ENCODE measurements around the gene TEKTIP1.
"Not testable (repeated sequence)": the region's sequence is repeated elsewhere in the genome, so short reads cannot be mapped to it uniquely, and the experiment has no call there.

Gene TEKTIP1

GRCh38 chr19:3524078-3524842, 14.7 kb upstream of the TEKTIP1 start:
- no peak for DNase-seq

DNA sequence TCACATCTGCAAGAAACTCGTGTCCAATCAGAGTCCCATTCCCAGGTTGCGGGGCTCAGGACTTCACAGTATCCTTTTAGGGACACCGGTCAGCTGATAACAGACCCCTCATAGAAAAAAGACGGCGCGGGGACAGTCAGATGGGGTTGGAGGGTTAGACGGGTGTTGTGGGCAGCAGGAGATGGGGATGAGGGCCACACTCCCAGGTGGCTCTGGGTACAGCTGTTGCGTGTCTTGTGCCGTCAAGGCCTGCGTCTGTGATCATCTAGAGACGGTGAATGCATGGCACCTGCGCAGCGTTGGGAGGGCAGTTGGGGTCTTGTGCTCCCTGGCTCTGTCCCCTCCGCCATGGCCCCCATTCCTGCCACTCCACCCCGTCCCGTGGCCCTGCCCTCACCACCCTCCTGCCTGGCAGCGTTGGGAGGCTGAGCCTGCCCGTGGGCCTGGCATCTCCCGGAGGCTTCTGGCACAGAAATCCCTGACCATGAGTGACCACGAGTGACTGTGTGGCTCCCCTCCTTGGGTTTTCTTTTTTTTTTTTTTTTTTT, 14.0 kb upstream of the TEKTIP1 start:
- no peak for DNase-seq

DNA sequence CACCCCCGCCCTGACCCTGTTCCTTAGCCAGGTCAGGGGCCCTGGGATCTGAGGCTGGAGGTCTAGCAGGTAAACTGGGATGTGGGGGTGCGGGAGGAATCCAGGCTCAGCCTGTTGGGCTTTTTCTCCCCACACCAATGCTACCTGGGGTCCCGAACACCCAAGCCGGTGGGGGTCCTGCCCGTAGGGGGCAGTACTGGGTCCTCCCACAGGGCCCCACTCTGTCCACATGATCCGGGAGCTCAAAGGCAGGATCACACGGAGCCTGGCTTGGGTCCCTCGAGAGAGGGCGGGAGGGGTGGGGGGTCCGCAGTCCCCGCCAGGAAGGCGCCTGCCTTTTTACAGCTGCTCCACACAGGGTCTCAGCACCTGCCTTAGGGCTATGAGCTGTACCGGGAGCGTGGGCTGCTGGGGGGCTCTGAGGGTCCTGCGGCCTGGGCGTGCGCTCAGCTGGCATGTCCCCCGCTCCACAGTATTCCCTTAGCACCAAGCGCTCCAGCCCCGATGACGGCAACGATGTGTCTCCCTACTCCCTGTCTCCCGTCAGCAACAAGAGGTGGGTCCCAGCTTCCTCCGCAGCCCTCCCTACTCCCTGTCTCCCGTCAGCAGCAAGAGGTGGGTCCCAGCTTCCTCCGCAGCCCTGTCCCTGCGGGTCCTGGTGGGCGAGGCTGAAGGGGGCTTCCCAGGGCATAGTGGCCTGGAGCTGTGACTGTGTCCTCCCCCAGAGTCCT, 12.3 kb upstream of the TEKTIP1 start:
- DNase-seq, result no peak

- no peak for DNase-seq
Observed at GRCh38 chr19:3527238-3527910, 11.6 kb upstream of the TEKTIP1 start.

- no peak for DNase-seq
Observed at GRCh38 chr19:3528080-3528479, 10.9 kb upstream of the TEKTIP1 start.

DNA sequence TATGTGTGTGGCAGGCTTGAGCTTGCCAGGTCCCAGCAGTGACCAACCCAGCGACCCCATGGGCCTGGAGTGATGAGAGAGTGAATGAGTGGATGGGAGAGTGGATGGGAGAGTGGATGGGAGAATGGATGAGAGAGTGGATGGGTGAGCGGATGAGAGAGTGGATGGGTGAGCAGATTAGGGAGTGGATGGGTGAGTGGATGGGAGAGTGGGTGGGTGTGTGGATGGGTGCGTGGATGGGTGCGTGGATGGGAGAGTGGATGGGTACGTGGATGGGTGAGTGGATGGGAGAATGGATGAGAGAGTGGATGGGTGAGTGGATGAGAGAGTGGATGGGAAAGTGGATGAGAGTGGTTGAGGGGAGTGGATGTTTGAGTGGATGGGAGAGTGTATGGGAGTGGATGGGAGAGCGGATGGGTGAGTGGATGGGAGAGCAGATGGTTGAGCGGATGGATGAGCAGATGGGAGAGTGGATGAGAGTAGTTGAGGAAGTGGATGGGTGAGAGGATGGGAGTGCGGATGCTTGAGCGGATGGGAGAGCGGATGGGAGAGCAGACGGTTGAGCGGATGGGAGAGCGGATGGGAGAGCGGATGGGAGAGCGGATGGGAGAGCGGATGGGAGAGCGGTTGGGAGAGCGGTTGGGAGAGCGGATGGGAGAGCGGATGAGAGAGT, 10.3 kb upstream of the TEKTIP1 start:
- DNase-seq, result no peak

DNA sequence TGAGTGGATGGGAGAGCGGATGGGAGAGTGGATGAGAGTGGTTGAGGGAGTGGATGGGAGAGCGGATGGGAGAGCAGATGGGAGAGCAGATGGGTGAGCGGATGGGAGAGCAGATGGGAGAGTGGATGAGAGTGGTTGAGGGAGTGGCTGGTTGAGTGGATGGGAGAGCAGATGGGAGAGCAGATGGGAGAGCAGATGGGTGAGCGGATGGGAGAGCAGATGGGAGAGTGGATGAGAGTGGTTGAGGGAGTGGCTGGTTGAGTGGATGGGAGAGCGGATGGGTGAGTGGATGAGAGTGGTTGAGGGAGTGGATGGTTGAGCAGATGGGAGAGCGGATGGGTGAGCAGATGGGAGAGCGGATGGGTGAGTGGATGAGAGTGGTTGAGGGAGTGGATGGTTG, 9.7 kb upstream of the TEKTIP1 start:
- DNase-seq, result not testable (repeated sequence)

GRCh38 chr19:3530389-3530788, 8.6 kb upstream of the TEKTIP1 start:
- DNase-seq, result no peak

GRCh38 chr19:3531716-3532115, 7.3 kb upstream of the TEKTIP1 start:
- no peak for DNase-seq

DNA sequence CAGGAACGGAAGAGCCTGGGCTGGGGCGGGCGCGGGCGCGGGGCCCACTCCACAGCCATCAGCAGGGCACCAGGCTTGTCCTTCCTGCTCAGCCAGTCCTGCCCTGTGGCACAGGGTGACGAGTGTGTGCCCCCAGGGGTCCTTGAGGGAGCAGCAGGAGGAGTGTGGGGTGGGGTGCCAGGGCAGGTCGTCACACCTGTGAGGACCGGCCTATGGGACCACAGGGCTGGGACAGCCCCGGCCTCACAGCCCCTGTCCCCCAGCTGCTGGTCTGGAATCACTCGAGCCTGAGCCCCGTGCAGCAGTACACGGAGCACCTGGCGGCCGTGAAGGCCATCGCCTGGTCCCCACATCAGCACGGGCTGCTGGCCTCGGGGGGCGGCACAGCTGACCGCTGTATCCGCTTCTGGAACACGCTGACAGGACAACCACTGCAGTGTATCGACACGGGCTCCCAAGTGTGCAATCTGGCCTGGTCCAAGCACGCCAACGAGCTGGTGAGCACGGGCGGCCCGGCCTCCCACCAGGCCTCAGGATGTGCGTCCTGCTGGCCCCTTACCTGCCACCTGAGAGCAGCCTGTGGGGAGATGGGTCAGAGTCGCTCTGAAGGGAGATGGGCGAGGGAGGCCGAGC, 6.7 kb upstream of the TEKTIP1 start:
- no peak for DNase-seq

GRCh38 chr19:3533033-3533432, 5.9 kb upstream of the TEKTIP1 start:
- no peak for DNase-seq

- no peak for DNase-seq
Observed at GRCh38 chr19:3533563-3534216, 5.3 kb upstream of the TEKTIP1 start.

GRCh38 chr19:3534375-3535234, 4.4 kb upstream of the TEKTIP1 start:
- no peak for DNase-seq

DNA sequence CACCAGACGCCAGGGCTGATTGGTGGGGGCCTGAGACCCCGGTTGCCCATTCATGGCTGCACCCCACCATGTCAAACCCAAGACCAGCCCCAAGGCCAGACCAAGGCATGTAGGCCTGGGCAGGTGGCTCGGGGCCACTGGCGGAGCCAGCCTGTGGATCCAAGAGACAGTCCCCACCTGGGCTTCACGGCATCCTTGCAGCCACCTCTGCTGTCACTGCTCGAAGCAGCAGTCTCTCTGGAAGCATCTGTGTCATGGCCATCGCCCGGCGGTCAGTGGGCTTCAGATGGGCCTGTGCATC, 3.8 kb upstream of the TEKTIP1 start:
- no peak for DNase-seq

DNA sequence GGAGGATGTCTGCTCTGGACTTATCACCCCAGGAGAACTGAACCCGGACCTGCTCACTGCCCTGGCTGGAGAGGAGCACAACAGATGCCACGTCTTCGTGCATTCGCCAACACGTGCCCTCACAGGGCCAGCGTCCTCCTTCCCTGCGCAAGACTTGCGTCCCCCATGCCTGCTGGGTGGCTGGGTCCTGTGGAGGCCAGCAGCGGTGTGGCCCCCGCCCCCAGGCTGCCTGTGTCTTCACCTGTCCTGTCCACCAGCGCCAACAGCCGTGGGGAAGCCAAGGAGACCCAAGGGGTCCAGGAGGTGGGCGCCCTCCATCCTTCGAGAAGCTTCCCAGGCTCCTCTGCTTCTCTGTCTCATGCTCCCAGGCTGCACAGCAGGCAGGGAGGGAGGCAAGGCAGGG, 3.4 kb upstream of the TEKTIP1 start:
- no peak for DNase-seq

DNA sequence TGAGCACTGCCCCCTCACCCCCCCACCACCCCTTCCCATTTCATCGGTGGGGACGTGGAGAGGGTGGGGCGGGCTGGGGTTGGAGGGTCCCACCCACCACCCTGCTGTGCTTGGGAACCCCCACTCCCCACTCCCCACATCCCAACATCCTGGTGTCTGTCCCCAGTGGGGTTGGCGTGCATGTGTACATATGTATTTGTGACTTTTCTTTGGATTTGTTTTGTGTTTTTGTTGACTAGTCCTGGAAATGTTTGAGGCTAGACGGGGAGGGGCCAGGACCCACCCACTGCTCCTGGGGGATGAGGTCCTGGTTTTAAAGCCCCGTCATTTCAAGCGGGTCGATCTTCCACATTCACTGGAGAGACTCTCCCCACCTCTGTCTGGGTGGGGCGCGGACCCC, 3.0 kb upstream of the TEKTIP1 start:
- no peak for DNase-seq

DNA sequence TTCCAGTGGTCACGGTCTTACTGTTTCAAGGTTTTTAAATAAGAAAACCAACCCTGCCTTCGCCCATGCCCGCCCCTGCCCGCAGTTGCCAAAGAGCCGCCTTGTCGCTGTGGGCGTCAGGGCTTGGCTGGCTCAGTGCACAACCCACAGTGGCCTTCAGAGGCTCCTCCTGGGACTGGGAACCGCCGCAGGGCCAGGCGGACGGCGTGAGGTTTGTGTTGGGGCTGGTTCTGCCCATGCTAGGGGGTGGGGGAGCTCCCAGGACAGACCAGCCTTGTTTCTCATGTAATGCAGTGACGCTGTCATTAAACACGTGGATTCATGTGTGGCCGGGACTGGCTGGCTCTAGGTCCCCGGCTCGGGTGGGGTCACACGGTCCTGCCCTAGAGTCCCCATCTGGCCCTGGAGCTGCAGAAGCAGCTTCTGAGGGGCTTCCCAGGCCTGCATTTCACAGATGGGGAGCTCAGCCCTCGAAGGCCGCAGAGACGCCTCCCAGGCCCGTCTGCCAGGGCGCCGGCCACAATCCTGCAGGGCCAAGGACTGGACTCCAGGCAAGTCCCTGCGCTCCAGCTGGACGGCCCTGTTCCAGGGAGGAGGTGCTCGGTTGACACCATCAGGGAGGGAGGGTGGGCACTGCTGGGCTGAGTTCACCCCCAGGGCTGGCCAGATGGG, 2.4 kb upstream of the TEKTIP1 start:
- DNase-seq, result no peak

DNA sequence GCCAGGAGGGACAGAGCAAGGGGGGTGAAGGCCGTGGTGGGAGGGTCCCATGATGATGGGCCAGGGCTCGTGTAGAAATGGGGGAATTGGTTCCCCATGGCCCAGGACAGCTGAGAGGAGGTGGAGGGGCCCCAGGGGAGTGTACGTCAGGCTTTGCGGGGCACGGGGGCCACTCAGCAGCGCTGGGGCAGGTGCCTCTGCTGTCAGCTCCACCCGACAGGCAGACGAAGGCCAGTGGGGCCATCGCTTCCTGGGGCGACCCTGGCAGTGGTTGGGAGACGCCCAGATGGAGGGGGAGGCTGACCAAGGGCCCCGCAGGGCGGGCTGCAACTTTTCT, 1.9 kb upstream of the TEKTIP1 start:
- DNase-seq, result no peak

GRCh38 chr19:3537438-3538240, 1.3 kb upstream of the TEKTIP1 start:
- DNase-seq, result no peak

Data from stimulated activated CD4-positive, alpha-beta T cell treated with anti-CD3 and anti-CD28 coated beads, Interleukin-12 subunit alpha, Interleukin-12 subunit beta, amount 100 ng/mL, for 4 hours (primary cell).